Ishikawa (cell line): ENCODE results near the gene FBXO7.

Experiments used
- EP300 ChIP-seq: IDR thresholded peaks from 2 replicates; pipeline ENCODE4 v1.6.1; 2012; ENCODE audit warnings: borderline replicate concordance
- RAD21 ChIP-seq: IDR thresholded peaks from 2 replicates; pipeline ENCODE4 v1.6.1; 2012; ENCODE audit warnings: low read depth
- YY1 ChIP-seq: IDR thresholded peaks from 2 replicates; pipeline ENCODE4 v1.6.1; 2012; ENCODE audit warnings: low read depth
- TF ChIP-seq, protein P1 (sequence below): IDR thresholded peaks from 2 replicates; pipeline ENCODE4 v1.6.1; 2012; ENCODE audit warnings: low read depth, mild to moderate bottlenecking
- TF ChIP-seq, protein P2 (sequence below): IDR thresholded peaks from 2 replicates; pipeline ENCODE4 v1.6.1; 2012

DNA sequence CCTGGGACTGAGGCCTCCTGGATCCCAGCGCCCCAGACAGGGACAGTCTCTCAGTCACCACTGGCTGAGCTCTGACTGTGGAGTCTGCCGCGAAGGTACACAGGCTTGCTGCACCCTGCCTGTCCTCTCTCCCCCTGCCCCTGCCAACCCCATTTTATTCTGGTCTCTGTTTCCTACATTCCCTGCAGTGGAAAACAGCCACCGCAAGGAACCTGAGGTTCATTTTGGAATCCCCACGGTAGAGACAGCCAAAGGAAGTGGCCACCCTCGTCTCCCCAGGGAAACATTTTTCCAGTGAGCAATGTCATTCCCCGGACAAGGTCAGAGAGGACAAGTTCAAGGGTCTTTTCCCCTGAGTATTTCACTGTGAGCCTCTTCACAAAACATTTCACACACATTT is 56.6 kb downstream of the FBXO7 start:
- TF ChIP-seq, protein P1, sequence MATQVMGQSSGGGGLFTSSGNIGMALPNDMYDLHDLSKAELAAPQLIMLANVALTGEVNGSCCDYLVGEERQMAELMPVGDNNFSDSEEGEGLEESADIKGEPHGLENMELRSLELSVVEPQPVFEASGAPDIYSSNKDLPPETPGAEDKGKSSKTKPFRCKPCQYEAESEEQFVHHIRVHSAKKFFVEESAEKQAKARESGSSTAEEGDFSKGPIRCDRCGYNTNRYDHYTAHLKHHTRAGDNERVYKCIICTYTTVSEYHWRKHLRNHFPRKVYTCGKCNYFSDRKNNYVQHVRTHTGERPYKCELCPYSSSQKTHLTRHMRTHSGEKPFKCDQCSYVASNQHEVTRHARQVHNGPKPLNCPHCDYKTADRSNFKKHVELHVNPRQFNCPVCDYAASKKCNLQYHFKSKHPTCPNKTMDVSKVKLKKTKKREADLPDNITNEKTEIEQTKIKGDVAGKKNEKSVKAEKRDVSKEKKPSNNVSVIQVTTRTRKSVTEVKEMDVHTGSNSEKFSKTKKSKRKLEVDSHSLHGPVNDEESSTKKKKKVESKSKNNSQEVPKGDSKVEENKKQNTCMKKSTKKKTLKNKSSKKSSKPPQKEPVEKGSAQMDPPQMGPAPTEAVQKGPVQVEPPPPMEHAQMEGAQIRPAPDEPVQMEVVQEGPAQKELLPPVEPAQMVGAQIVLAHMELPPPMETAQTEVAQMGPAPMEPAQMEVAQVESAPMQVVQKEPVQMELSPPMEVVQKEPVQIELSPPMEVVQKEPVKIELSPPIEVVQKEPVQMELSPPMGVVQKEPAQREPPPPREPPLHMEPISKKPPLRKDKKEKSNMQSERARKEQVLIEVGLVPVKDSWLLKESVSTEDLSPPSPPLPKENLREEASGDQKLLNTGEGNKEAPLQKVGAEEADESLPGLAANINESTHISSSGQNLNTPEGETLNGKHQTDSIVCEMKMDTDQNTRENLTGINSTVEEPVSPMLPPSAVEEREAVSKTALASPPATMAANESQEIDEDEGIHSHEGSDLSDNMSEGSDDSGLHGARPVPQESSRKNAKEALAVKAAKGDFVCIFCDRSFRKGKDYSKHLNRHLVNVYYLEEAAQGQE = no peak
- TF ChIP-seq EP300 (no peak), YY1 (no peak), RAD21 (no peak)
- TF ChIP-seq, protein P2, sequence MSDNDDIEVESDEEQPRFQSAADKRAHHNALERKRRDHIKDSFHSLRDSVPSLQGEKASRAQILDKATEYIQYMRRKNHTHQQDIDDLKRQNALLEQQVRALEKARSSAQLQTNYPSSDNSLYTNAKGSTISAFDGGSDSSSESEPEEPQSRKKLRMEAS = no peak
